Spleen (tissue), 7 donors: ENCODE data around the gene RAB7A.

ENCODE experiments used
- CTCF ChIP-seq, 11 experiments: fragments of 200-600 bp in 7 of 11; fragments of 450-650 bp in 4 of 11; sonication (generic) in 4 of 11; IDR thresholded peaks in 8 of 11; conservative IDR thresholded peaks in 3 of 11; 1 replicate in 7 of 11; 2 replicates in 4 of 11; pipeline versions ENCODE4 v1.4.0 to v1.8.0; 2016 to 2021; ENCODE audit warnings: antibody characterized with exemption in 11 of 11, inconsistent platforms in 4 of 11, mild to moderate bottlenecking in 1 of 11
- POLR2A ChIP-seq, 3 donors: fragments of 450-650 bp; IDR thresholded peaks; one replicate each; pipeline ENCODE4 v1.5.1; 2017; ENCODE audit warnings: antibody characterized with exemption in 3 of 3, mild to moderate bottlenecking in 1 of 3
- donor health status: DM: no; HTN: no; CAD: no; lungs with moderate emphysema.
- donor health status: DM: no; HTN: no; CAD: no.
- donor health status: DM: no; HTN: no; CAD: no.

GRCh38 chr3:128679338-128679737 lies 46.6 kb upstream of the RAB7A start:
- no peak for TF ChIP-seq CTCF (IDR thresholded peaks at IDR 0.05 in 8 of 11, conservative IDR thresholded peaks at IDR 0.05 in 3 of 11)
- no peak for TF ChIP-seq POLR2A (IDR thresholded peaks at IDR 0.05)
